Esophagus squamous epithelium (tissue), 5 donors: ENCODE data around the gene NRCAM. TPM values are rescaled to one million over a fixed set of nuclear protein-coding genes. Genes with fewer than 3 reads are reported as not detected.

Source experiments
- DNase-seq: peaks from one replicate; lab custom pipeline; 2025; lab: John Stamatoyannopoulos, UW
- H3K27ac ChIP-seq, 4 donors: fragments of 200-600 bp; sonication (generic); one replicate each; pipeline ENCODE4 v1.5.1; 2016 to 2019; ENCODE audit warnings: mild to moderate bottlenecking in 1 of 4
- H3K27me3 ChIP-seq, 4 donors: fragments of 200-600 bp; sonication (generic); 1 replicate in 3 of 4; 2 replicates in 1 of 4; pipeline versions ENCODE4 v1.5.1 to v1.6.0; 2017 to 2021; ENCODE audit warnings: antibody characterized with exemption in 1 of 4
- H3K36me3 ChIP-seq, 3 donors: fragments of 200-600 bp; sonication (generic); one replicate each; pipeline ENCODE4 v1.5.1; 2016 to 2019
- H3K4me1 ChIP-seq, 3 donors: fragments of 200-600 bp; sonication (generic); one replicate each; pipeline ENCODE4 v1.5.1; 2017 to 2019
- H3K4me3 ChIP-seq, 4 donors: fragments of 200-600 bp; sonication (generic); 1 replicate in 3 of 4; 2 replicates in 1 of 4; pipeline ENCODE4 v1.5.1; 2016 to 2019; ENCODE audit warnings: mild to moderate bottlenecking in 2 of 4, moderate library complexity in 1 of 4
- H3K9me3 ChIP-seq, 3 donors: fragments of 200-600 bp; sonication (generic); one replicate each; pipeline ENCODE4 v1.5.1; 2016 to 2019
- CTCF ChIP-seq, 6 experiments: fragments of 450-650 bp in 4 of 6; fragments of 200-600 bp in 2 of 6; sonication (generic) in 2 of 6; IDR thresholded peaks; one replicate each; pipeline ENCODE4 v1.5.1; 2016 to 2019; ENCODE audit warnings: antibody characterized with exemption in 6 of 6, mild to moderate bottlenecking in 4 of 6, moderate library complexity in 4 of 6
- POLR2A ChIP-seq, 4 donors: fragments of 450-650 bp; IDR thresholded peaks; one replicate each; pipeline ENCODE4 v1.6.1; 2017; ENCODE audit warnings: antibody characterized with exemption in 4 of 4, mild to moderate bottlenecking in 4 of 4, moderate library complexity in 3 of 4
- WGBS, 2 donors: methylation state at CpG; one replicate each; pipeline ENCODE4 v1.1.5; 2018; 5-methylcytosine and 5-hydroxymethylcytosine counted together
- intact Hi-C: fragments of 100-400 bp; cut with DNase I; formaldehyde crosslinking; loops from one replicate; pipeline ENCODE4 v1.15.0; 2022
- total RNA-seq, 4 donors: library from RNA; depleted of rRNA; stranded (reverse); fragments of >200 nt; gene quantifications; one replicate each; pipeline ENCODE4 v1.1.0, GENCODE V29; 2016
- donor health status: DM: yes; HTN: yes; CAD: no.

The NRCAM gene
- total RNA-seq, 4 donors from 2014 or later = 1.5 to 9.8 (median 6.3) TPM; not detected in 1

DNA sequence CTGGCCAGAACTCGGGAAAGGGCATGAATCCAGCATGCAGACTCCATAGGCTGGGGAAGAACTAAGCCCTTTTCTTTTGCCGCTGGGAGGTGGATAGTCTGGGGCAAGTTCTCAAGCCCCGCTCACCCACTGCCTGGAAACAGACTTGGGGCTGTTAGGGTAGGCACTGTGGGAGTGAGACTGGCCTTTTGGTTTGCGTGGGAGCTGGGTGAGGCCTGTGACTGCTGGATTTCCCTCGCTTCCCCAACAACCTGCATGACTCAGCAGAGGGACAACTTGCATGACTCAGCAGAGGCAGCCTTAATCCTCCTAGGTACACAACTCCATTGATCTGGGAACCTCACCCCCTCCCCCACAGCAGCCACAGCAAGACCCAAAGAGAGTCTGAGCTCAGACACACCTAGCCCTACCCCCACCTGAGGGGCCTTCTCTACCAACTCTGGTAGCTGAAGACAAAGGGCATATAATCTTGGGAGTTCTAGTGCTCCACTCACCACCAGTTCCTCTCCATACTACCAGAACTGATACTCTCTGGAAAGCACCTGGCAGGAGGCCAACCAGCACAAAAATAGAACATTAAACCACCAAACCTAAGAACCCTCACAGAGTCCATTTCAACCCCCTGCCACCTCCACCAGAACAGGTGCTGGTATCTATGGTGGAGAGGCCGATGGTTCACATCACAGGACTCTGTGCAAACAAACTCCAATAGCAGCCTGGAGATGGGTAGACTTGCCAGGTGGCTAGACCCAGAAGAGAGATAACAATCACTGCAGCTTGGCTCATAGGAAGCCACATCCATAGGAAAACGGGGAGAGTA, 244.6 kb downstream of the NRCAM start:
- Histone ChIP-seq H3K27ac (peak overlapping the region in 3 of 4 donors; percentile 77 to 81 (median 80)), H3K4me1 (peaks cover 6 to 16% (median 12%) of the 10 kb centered on the region in 3 donors), H3K9me3 (no peaks in the 10 kb centered on the region), H3K36me3 (no peaks in the 10 kb centered on the region), H3K4me3 (no peak overlapping the region), H3K27me3 (no peaks in the 10 kb centered on the region)
- intact Hi-C loops = no loop called here
- WGBS, 2 donors = 26 to 45% methylated on average over 5 to 7 of the region's 7 CpGs
- DNase-seq = no peak
- no peak for TF ChIP-seq POLR2A (IDR thresholded peaks at IDR 0.05)
- no peak for TF ChIP-seq CTCF (IDR thresholded peaks at IDR 0.05)

- Histone ChIP-seq H3K4me3 (no peak overlapping the region), H3K27ac (peak overlapping the region in 3 of 4 donors; percentile 77 to 81 (median 80)), H3K36me3 (no peaks in the 10 kb centered on the region), H3K4me1 (peaks cover 6 to 16% (median 12%) of the 10 kb centered on the region in 3 donors), H3K9me3 (no peaks in the 10 kb centered on the region), H3K27me3 (no peaks in the 10 kb centered on the region)
- WGBS, 2 donors = 30 to 66% methylated on average over 3 of the region's 3 CpGs
- intact Hi-C loops = no loop called here
- no peak for DNase-seq
- TF ChIP-seq CTCF (IDR thresholded peaks at IDR 0.05) = no peak
- no peak for TF ChIP-seq POLR2A (IDR thresholded peaks at IDR 0.05)
These were observed 245.4 kb downstream of the NRCAM start for GRCh38 chr7:108210796-108211195.

DNA sequence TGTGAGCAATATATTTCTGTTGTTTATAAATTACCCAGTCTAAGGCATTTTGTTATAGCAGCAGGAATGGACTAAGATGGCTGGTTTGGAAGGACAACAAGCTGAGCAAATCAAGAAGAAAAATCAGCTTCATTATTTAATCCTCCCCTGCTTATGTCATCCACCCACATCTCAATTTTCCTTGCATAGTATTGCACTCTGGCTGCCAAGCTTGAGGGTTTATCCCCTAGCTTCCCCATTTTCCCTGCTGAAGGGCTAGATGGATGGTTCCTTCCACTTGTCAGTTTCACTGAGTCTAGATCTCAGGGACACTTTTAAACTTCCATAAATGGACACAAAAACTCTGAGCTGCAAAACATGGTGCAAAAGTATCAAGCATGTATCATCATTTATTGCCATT, 250.9 kb downstream of the NRCAM start:
- TF ChIP-seq CTCF (IDR thresholded peaks at IDR 0.05) (no peak), POLR2A (IDR thresholded peaks at IDR 0.05) (no peak)
- intact Hi-C loops = no loop called here
- no peak overlapping the region for H3K4me3 ChIP-seq
- no peaks in the 10 kb centered on the region for H3K36me3 ChIP-seq
- H3K4me1 ChIP-seq = no peaks in the 10 kb centered on the region
- no peak for DNase-seq
- H3K9me3 ChIP-seq = no peaks in the 10 kb centered on the region
- H3K27ac ChIP-seq = no peak overlapping the region
- no peaks in the 10 kb centered on the region for H3K27me3 ChIP-seq

- TF ChIP-seq CTCF (IDR thresholded peaks at IDR 0.05) (no peak), POLR2A (IDR thresholded peaks at IDR 0.05) (no peak)
- H3K9me3 ChIP-seq = no peaks in the 10 kb centered on the region
- H3K36me3 ChIP-seq = no peaks in the 10 kb centered on the region
- intact Hi-C loops = no loop called here
- H3K4me1 ChIP-seq = no peaks in the 10 kb centered on the region
- H3K27ac ChIP-seq = no peak overlapping the region
- no peak overlapping the region for H3K4me3 ChIP-seq
- no peak for DNase-seq
- 75 to 96% methylated on average over 5 to 6 of the region's 8 CpGs for WGBS, 2 donors
- no peaks in the 10 kb centered on the region for H3K27me3 ChIP-seq
These were observed 251.9 kb downstream of the NRCAM start for GRCh38 chr7:108204281-108204796.

- no peaks in the 10 kb centered on the region for H3K9me3 ChIP-seq
- intact Hi-C loops = no loop called here
- H3K36me3 ChIP-seq = no peaks in the 10 kb centered on the region
- no peaks in the 10 kb centered on the region for H3K27me3 ChIP-seq
- H3K27ac ChIP-seq = no peak overlapping the region
- 67% methylated on average over 3 of the region's 5 CpGs for WGBS, 2 donors
- H3K4me1 ChIP-seq = no peaks in the 10 kb centered on the region
- H3K4me3 ChIP-seq = no peak overlapping the region
- TF ChIP-seq CTCF (IDR thresholded peaks at IDR 0.05) (no peak), POLR2A (IDR thresholded peaks at IDR 0.05) (no peak)
- no peak for DNase-seq
These were observed 252.7 kb downstream of the NRCAM start for GRCh38 chr7:108203537-108203936.
